Glomerular visceral epithelial cell (primary cell): ENCODE results near the gene WDPCP.
"Not testable (repeated sequence)": the region's sequence is repeated elsewhere in the genome, so short reads cannot be mapped to it uniquely, and the experiment has no call there.

Experiments
- DNase-seq: peaks from one replicate; pipeline ENCODE4 v3.0.0-alpha.2; 2016; ENCODE audit errors: extremely low spot score

Gene WDPCP

DNA sequence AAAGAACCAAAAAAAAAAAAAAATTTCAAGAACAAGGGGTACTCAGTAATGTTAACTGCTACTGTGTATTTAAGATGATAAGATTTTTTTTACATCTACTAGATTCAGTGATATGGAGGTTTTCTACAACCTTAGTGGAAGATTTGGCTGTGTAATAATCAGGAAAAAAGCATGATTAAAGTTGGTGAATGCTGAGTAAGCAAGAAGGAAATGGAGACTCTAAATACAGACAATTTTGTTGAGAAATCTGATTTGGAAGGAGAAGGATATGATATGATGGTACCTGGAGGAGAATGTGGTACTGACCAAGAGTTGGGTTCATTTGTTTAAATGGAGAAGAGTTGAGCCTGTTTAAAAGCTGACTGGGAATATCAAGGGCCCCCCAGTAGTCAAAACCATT is 125.1 kb downstream of the WDPCP start:
- no peak for DNase-seq

DNA sequence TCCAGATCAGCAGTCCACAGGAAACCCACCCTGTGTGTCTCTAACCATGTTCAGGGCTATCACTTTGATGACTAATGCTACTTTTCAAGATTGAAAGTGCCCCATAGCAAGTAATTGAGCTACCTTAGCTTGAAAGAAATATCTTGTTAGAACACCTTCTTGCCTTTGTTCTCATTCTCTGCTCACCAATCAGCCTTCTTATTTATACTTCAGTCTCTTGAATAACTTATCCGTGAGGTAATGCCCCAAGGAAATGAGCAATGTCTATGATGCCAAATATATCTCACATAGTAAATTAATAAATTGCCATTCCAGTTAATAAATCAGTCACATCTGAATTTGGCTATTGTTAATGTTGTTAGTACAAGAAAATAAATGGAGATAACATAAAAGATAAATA is 141.6 kb downstream of the WDPCP start:
- no peak for DNase-seq

DNA sequence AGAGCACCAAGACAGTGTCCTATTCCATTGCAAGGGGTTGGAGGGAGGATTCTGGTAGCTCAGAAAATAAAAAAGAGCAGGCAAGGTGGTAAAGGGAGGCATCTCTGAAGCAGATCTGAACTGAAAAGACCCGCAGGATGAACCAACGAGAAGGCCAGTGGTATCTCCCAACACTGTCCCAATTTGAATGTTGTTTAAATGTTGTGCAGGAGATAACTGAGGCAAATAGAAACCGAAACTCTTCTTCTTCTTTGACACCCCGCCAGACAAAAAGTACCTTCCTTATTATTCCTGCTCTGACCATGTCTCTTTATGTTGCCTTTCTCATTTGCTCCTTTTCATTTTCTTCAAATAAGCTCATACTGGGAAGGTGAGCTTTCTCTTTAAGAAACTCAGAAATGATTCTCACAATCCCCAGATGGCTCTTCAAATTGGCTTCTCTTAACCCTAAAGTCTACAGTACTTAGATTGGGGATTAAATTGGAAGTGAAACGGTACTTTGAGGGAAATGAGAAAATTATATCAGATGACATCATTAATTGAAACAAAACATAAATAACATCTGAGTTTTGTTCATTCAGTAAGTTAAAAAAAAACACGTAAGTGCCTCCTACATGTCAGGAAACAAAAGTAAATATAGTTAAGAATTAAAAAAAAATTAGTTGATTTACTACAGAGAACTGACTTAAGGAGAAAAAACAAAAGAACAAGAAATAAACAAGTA is 143.6 kb downstream of the WDPCP start:
- no peak for DNase-seq

DNA sequence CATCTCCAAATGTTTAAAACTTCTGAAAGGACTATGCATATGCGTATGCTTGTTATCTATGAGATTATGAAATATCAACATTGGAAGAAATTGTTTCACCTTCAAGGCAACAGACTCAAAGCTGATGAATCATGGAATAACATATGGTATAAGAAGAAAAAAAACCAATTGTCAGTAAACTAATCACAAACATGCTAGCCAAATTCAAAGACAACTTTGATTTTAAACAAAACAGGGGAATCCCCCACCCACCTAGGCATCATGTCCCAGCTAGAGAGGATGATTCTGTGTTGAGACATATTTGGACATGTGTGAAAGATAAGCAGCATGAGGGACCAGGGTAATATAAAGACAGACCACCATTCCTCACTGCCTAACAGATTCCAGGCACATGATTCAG is 147.7 kb downstream of the WDPCP start:
- DNase-seq: no peak

DNA sequence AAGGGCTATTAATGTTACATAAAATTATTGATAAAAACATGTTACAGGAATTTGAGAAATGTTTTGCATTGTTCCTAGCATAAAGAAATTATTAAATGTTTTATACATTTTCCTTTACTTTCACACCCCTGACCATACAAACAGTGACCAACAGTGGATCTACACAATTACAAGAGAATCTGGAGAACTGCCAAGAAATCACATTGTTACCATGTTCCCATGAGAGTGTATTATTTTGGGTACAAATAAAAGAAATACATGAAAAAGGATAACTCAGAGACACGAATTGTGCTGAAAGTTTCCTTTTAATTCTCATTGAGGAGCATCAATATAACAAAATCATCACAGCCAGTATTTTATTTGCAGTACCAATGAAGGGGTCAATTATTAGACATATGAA is 150.1 kb downstream of the WDPCP start:
- no peak for DNase-seq

DNA sequence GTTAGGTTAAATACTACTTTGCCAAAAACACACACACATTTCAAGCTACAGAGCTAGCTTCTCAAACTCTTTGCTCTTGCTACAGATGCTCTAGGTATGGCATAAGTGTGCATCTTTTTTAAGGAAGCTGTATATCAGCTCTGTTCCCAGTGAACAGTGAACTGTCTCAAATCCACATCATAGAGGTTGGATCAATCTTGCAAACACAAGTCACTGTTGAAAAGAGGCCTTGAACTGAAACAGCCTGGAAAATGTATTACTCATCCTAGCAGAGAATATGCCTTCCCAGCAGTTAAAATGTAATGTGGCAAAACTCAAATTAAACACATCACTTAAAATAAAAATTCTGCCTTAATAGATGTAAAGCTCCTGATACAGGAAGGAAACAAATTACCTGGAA is 151.8 kb downstream of the WDPCP start:
- no peak for DNase-seq

DNA sequence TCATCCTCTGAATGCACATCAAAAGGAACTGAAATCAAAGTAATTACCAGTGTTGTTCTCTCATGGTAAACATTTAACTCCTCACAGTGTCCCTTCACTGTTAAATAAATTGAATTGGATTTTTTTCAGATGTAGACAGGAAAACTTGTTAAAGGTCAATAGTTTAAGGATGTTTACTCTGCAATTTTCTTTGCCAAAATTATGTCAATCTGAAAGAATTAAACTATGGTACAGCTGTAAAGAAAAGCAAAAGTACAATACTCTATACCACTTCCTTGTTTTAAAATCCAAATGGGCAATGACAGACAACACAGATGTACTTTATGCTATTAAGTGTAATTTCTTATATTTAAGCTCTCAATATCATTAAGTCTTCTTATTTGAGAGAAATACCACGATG is 153.2 kb downstream of the WDPCP start:
- DNase-seq: no peak

DNA sequence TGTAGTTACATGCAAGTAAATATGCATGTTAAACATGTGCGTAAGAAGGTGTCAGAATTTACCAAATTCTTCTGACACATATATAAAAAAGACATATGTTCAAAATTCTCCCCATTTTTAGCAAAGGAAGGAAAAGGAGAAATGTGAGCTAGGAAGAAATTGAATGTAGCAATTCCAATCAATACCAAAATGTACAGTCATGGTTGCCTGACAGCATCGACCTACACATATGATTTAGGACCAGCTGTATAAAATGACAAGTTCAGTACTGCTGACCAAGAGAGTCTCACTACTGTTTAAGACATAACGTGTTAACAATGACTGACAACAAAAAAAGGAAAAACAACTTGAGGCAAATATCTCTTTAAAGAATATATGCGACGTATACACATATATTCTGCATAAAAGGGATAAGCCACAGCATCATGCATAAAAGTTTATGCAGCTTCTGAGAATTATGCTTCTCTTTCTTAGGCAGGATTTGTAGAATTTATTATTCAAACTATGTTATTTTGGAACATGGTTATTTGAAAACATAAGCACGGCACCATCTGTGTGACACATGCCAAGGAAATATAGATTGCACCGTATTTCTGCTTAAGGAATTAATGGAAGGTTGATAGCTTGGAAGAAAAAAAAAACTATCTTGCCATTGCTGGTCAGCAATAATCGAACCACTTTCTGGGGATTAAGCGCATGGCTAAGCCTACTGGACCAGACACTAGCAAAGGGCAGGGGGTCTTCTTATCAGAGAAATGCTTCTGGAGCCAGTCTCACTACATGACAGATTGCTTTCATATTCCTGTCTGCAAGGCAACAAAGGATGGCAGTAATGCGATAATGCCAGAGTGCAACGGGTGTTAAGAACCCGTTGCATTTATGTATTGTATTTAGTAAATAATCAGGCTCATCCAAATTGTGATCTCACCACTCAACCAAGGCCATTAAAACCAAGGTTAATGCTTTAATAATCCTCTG is 154.0 kb downstream of the WDPCP start:
- no peak for DNase-seq

DNA sequence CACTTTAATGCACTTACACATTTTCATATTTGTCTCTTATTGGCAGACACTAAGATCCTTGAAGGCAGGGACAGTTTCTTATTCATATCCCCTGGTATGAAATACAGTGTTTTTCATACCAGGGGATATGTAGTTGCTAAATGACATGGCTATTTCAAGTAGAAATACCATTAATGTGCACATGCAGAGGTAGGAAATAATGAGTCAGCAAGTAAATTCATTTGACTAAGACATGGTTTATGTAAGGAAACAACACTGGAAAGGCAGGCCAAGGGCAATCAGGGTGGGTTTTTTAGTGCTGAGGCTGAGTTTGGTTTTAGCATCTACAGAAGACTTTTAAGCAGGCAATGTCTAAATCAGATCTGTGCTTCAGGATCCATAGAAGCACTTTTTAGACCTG is 155.9 kb downstream of the WDPCP start:
- DNase-seq: no peak

DNA sequence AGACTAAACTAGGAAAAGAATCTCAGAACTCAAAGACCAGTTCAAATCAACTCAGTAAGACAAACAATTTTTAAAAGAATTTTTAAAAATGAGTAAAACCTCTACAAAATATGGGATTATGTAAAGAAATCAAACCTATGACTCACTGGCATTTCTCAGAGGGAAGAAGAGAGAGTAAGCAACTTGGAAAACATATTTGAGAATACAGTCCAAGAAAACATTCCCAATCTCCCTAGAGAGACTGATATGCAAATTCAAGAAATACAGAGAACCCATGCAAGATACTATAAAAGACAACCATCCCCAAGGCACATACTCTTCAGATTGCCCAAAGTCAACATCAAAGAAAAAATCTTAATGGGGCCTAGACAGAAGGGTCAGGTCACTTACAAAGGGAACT is 162.7 kb downstream of the WDPCP start:
- no peak for DNase-seq

DNA sequence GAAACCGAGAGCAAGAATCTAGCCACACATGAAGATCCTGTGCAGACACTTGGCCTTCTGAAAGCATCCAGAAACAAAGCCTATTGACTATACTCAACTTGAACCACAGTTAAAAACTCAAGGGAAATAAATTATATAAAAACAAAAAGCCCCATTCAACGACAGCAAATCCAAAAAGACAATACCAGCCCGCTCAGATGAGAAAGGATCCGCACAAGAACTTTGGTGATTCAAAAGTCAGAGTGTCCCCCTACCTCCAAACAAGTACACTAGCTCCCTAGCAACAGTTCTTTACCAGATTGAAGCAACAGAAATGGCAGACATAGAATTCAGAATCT is 163.2 kb downstream of the WDPCP start:
- DNase-seq: no peak

DNA sequence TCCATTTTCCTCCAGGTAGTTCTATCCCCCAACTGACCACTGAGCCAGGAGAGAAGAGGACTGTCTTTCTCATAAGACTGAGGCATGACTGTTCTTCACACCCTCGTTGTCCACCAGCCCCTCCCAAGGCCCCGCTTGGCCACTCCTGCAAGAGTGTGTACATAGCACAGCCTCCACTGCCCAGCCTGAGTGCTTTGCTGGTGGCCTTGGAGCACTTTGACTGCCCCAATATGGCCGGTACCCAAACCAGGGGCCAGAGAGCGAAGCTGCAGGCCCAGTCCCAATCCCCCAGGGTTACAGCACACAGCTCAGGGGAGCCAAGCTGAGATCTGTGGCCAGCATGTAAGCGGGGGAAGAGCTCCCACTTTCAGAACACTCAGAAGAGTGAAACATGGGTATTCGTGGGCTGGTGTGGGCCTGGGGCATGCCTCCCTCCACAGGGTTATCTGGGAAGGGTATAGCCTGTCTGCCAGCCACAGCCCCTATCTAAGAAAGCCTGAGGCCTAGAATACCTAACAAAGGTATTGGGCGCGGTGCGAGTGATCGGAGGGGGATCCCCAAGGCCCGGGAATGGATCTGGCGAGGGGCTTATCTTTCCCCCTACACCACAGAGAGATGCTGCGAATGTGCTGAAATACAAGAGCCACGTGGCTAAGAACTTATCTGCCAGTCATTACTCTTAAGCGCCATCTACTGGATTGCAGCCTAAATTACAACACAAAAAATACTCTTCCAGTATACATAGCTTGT is 163.8 kb downstream of the WDPCP start:
- DNase-seq: peak; percentile 11

DNA sequence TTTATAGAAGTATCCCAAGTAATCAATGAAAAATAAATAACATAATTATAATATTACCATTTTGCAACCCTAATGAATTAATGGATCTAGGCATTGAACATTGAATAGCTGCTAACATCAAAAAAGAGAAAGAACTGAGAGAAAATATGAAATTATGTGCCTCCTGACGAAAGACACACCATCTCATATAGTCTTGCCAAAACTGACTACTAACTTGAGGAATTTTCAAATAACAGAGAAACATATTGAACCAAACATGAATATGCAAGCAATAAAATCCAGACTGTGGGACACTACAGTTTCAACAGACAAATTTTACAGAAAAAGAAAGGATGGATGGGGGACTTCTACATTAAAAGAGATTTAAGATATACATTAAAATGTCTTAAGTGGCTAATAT is 165.7 kb downstream of the WDPCP start:
- no peak for DNase-seq

DNA sequence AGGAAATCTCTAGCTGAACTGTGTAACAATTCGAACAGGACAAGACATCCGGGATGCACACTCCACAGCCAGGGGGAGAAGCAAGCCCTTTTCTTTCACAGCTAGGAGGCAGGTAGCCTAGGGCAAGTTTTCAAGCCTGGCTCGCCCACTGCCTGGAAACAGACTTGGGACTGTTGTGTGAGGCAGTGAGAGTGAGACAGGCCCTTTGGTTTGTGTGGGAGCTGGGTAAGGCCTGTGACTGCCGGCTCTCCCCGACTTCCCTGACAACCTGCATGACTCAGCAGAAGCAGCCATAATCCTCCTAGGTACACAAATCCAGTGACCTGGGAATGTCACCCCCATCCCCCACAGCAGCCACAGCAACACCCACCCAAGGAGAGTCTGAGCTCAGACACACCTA is 179.7 kb downstream of the WDPCP start:
- peak; percentile 5 for DNase-seq

DNA sequence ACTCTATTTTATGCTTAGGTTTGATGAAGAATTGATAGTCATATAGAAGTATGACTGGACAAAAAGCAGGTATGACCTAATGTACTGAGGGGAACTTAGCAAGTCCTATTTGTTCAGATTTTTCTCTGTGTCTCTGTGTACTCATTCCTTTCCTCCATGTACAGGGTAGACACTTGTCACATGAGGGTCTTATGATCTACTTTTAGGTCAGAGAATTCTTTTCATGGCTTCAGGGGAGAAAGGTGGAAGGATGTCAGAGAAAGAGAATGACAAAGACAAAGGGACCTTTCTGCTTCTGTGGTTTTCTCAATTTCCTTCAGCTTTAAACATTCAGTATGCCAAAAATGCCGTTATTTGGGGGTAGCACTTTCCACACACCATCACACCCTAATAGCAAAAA is 181.6 kb downstream of the WDPCP start:
- DNase-seq: no peak

DNA sequence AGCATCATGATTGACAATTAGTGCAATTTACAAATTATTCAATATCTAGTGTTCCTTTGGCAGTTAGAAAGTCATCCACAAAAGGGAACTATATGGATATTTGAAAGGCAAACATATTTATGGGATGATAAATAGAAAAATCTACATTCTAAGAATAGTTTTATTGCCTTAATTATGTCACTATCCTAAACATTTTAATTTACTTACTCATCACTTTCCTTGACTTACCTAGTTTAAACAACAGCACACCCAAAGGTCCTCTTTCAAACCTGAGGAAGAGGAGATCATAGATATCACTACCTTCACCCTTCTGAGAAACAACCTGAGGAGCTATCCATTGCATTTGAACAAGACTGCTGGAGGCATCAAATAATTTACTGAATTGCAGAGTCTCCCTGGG is 184.5 kb downstream of the WDPCP start:
- DNase-seq: no peak

DNA sequence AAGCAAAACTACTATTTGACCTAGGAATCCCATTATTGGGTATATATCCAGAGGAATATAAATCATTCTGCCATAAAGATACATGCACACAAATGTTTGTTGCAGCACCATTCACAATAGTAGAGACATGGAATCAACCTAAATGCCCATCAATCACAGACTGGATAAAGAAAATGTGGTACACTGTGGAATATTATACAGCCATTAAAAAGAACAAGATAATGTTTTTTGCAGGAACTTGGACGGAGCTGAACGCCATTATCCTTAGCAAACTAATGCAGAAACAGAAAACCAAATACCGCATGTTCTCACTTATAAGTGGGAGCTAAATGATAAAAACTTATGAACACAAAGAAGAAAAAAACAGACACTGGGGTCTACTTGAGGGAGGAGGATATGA is 185.4 kb downstream of the WDPCP start:
- DNase-seq: not testable (repeated sequence)

DNA sequence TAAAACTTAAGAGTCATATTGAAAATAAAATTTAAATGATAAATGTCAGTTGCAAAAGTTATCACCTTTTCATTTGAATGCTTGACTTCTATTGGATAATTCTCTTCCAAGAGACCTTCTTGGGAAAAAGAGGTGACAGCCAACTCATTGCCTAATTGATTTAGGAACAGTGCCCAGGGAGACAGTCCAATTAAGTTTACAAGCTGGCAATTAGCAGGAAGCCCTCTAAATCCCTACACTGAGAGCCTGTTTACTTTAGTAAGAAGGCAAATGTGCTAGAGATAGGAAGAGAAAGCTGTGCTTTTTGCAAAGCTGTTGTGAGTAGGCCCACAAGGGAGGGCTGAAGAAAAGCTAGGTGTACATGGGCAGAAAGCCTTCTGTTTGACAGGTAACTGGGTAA is 189.1 kb downstream of the WDPCP start:
- DNase-seq: no peak

DNA sequence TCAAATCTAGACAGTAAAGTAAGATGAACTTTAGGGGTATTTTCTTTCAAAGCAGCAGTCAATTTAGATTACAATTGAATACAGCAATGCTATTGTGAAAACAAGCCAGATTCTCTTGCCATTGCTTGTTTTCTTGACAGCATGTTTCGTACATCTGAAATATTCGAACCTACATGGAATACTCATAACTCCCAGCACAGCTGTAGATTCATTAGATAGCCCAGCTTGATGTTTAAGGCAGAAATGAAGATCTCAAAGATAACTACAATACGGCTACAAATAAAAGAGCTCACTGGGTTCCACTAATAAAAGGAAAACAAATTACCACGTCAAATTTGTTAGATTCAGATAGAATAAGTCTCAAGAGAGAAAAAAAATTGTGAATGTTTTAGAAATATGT is 208.8 kb downstream of the WDPCP start:
- DNase-seq: no peak

DNA sequence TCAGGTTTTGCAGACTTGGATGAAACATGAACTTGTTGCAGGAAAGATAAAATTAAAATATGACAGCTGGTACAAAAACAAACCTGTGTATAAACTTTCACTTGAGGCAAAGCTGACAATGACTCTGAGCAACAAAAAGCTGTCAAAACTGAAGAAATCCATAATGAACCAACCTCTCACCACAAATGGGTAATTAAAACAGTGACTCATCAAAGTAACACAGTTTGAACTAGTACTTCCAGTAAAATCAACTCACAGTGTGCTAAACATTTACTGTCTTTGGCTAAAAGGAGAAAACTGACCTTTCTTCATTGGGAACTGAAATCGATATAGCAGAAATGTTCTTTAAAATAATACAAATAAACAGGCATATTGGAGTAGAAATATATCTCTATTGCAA is 209.7 kb downstream of the WDPCP start:
- no peak for DNase-seq

DNA sequence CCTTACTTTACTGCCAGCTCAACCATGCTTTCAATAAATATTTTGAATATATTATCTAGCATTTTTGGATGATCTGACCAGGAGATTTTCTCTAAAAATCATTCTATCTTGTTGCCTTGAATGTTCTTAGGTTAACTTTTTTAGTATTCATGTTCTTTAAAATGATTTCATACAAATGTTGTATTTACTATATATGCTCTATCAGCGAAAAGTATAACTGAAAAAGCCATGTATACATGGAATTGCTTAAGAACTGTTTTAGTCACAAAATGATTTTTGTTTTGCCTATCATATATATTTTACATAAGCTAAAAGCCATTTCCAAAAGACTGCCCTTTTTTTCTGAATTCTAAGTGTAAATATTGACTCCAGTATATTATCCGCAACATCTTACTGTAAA is 213.9 kb downstream of the WDPCP start:
- DNase-seq: no peak

DNA sequence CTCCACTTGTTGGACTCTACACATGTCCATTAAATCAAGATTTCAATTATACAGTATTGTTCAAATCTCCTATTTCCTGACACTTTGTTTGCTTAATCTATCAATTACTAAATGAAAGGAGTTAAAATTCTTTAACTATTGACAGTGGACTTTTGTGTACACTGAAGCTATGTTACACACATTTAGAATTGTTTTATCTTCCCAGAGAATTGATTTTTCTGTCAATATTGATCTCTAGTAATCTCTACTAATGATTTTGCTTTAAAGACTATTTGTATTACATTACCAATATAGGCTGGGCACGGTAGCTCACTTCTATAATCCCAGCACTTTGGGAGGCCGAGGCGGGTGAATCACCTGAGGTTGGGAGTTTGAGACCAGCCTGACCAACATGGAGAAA is 215.7 kb downstream of the WDPCP start:
- no peak for DNase-seq

DNA sequence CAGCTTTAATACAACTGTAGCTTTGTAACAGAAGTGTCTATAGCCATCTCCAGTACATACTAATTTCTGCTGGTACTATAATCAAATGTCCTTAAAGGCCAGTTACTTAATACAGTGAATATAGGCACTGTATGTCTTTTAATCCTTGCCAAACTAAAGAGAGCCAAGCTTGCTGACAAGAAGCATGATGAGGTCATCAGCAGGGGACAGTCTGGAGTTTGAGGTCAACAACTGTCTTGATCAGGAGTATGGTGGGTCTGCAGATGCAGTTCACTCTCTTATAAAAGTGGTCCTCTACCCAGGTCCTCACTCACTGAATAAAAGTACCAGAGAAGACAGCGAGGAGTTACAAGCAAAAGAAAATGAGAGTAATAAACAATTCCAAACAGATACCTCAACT is 219.1 kb downstream of the WDPCP start:
- DNase-seq: no peak
